ENCODE results near the gene GNB2. TPM values are rescaled to one million over a fixed set of nuclear protein-coding genes. Genes with fewer than 3 reads are reported as not detected.
"Not testable (repeated sequence)": the region's sequence is repeated elsewhere in the genome, so short reads cannot be mapped to it uniquely, and the experiment has no call there.

Gene GNB2
- total RNA-seq, 1 donor from 2014 or later = 120 TPM

GRCh38 chr7:100687751-100688300 lies 14.3 kb downstream of the GNB2 start:
- DNase-seq (ENCODE audit: missing footprints) = no peak
- no peak for ATAC-seq
- intact Hi-C loops (cut with DNase I) = no loop called here

GRCh38 chr7:100688326-100688860 lies 14.9 kb downstream of the GNB2 start:
- no peak for DNase-seq (ENCODE audit: missing footprints)
- no peak for ATAC-seq
- intact Hi-C loops (cut with DNase I) = no loop called here

GRCh38 chr7:100689230-100690135 lies 15.9 kb downstream of the GNB2 start:
- intact Hi-C loops (cut with DNase I) = loop anchor here (2.0 to 5.0 kb wide), 5 partner anchors 15 to 222 kb away; partner anchors contain the start of genes FBXO24, LRCH4 and MOSPD3
- DNase-seq (ENCODE audit: missing footprints) (no peak), ATAC-seq (no peak)

GRCh38 chr7:100691676-100692577 lies 18.4 kb downstream of the GNB2 start:
- ATAC-seq (peak; percentile 84), DNase-seq (ENCODE audit: missing footprints) (peak; percentile 91)
- intact Hi-C loops (cut with DNase I) = loop anchor here (1.0 to 5.0 kb wide), 6 partner anchors 17 to 225 kb away; partner anchors contain the start of genes FBXO24, LRCH4 and MOSPD3

GRCh38 chr7:100692578-100692961 lies 19.0 kb downstream of the GNB2 start:
- no peak for ATAC-seq
- intact Hi-C loops (cut with DNase I) = loop anchor here (5.0 kb wide), 4 partner anchors 80 to 225 kb away; partner anchors contain the start of genes FBXO24, LRCH4 and MOSPD3
- no peak for DNase-seq (ENCODE audit: missing footprints)

- intact Hi-C loops (cut with DNase I) = loop anchor here (5.0 kb wide), 4 partner anchors 81 to 226 kb away; partner anchors contain the start of genes FBXO24, LRCH4 and MOSPD3
- ATAC-seq (peak; percentile 12), DNase-seq (ENCODE audit: missing footprints) (no peak)
These were observed 20.0 kb downstream of the GNB2 start for GRCh38 chr7:100693312-100694097.

- intact Hi-C loops (cut with DNase I) = loop anchor here (5.0 kb wide), 4 partner anchors 82 to 227 kb away; partner anchors contain the start of genes FBXO24, LRCH4 and MOSPD3
- ATAC-seq = peak; percentile 36
- DNase-seq (ENCODE audit: missing footprints) = peak; percentile 92
These were observed 20.7 kb downstream of the GNB2 start, which contains the start of gene GIGYF1 for GRCh38 chr7:100694098-100694745. GIGYF1 (minus strand) TSS chr7:100694250; CDS start chr7:100688238, 6,012 bp downstream.

GRCh38 chr7:100696123-100696521 lies 22.6 kb downstream of the GNB2 start:
- no peak for ATAC-seq
- no peak for DNase-seq (ENCODE audit: missing footprints)
- intact Hi-C loops (cut with DNase I) = no loop called here

- intact Hi-C loops (cut with DNase I) = no loop called here
- ATAC-seq = no peak
- DNase-seq (ENCODE audit: missing footprints) = no peak
These were observed 25.5 kb downstream of the GNB2 start for GRCh38 chr7:100699018-100699417.

GRCh38 chr7:100701089-100701488 lies 27.5 kb downstream of the GNB2 start:
- DNase-seq (ENCODE audit: missing footprints); ATAC-seq; intact Hi-C loops (cut with DNase I): not testable (repeated sequence)

GRCh38 chr7:100705320-100705752 lies 31.8 kb downstream of the GNB2 start:
- ATAC-seq = peak; percentile 77

GRCh38 chr7:100705753-100706671 lies 32.5 kb downstream of the GNB2 start, which contains the start of gene POP7:
POP7 (plus strand) TSS chr7:100706121; CDS start chr7:100706831, 710 bp downstream.
- DNase-seq (ENCODE audit: missing footprints) (peak; percentile 100), ATAC-seq (peak; percentile 98)
- intact Hi-C loops (cut with DNase I) = loop anchor here (5.0 kb wide), 1 partner anchor 146 kb away; the partner anchor contains the start of gene SLC12A9

More at GRCh38 chr7:100705320-100705752, 31.8 kb downstream of the GNB2 start:
- peak; percentile 88 for DNase-seq (ENCODE audit: missing footprints)
- intact Hi-C loops (cut with DNase I) = loop anchor here (5.0 kb wide), 1 partner anchor 147 kb away; the partner anchor contains the start of gene SLC12A9

GRCh38 chr7:100706672-100707311 lies 33.3 kb downstream of the GNB2 start:
- DNase-seq (ENCODE audit: missing footprints) = peak; percentile 77
- no peak for ATAC-seq
- intact Hi-C loops (cut with DNase I) = loop anchor here (5.0 kb wide), 1 partner anchor 146 kb away; the partner anchor contains the start of gene SLC12A9

GRCh38 chr7:100708395-100708794 lies 34.9 kb downstream of the GNB2 start:
- intact Hi-C loops (cut with DNase I) = loop anchor here (5.0 kb wide), 1 partner anchor 144 kb away; the partner anchor contains the start of gene SLC12A9
- ATAC-seq (no peak), DNase-seq (ENCODE audit: missing footprints) (no peak)

- DNase-seq (ENCODE audit: missing footprints) (no peak), ATAC-seq (no peak)
- intact Hi-C loops (cut with DNase I) = no loop called here
These were observed 36.9 kb downstream of the GNB2 start for GRCh38 chr7:100710452-100710851.

All from Right ventricle myocardium inferior (tissue), 1 donor.